GM18951 (cell line): ENCODE measurements around the gene CFAP46.
"Not testable (repeated sequence)": the region's sequence is repeated elsewhere in the genome, so short reads cannot be mapped to it uniquely, and the experiment has no call there.

ENCODE experiments used
- POLR2A ChIP-seq: IDR thresholded peaks from 4 replicates; pipeline ENCODE4 v1.6.1; 2011; ENCODE audit warnings: mild to moderate bottlenecking; ENCODE audit not compliant: insufficient read length, insufficient read depth; ENCODE audit errors: extremely low read depth
- in situ Hi-C: fragments of 300-500 bp; cut with MboI; formaldehyde crosslinking; loops from one replicate; pipeline ENCODE4 v1.12.0; 2022; ENCODE audit warnings: low sequenced_read_pairs, mixed read lengths, inconsistent platforms; ENCODE audit not compliant: unreplicated experiment

Gene CFAP46

GRCh38 chr10:132849546-132850031 lies 92.8 kb downstream of the CFAP46 start:
- no peak for TF ChIP-seq POLR2A
- in situ Hi-C loops, result no loop called here

DNA sequence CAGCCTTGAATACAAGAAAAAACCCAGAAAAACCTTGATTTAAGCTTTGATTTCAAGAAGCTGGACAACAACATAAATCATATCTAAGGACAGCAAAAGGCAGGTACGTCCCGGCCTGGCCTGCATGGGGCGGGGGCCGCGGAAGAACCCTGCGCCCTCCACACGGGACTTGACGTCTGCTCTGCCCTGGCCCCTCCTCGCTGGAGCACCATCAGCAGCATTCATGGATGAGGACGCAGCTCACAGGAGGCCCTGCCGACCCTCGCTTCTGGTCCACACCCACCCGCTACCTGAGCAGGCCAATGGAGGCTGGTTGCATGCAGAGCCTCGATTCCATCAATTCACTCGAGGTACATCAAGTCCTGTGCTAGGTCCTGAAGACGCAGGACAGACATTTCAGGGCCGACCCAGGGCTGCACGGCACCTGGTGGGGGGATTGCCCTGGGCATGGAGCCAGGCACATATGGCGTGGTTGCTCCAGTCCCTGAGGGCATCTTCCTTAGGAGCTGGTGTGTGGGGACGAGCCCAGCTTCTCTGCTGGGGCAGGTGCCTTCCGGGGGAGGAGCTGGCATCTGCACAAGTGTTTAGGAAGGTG lies 93.3 kb downstream of the CFAP46 start:
- TF ChIP-seq POLR2A, result no peak
- in situ Hi-C loops, result no loop called here

GRCh38 chr10:132848291-132848701 lies 94.1 kb downstream of the CFAP46 start:
- TF ChIP-seq POLR2A, result no peak
- in situ Hi-C loops, result no loop called here

GRCh38 chr10:132847856-132848255 lies 94.5 kb downstream of the CFAP46 start:
- in situ Hi-C loops, result no loop called here
- no peak for TF ChIP-seq POLR2A

GRCh38 chr10:132847416-132847777 lies 95.0 kb downstream of the CFAP46 start:
- in situ Hi-C loops, result no loop called here
- no peak for TF ChIP-seq POLR2A

GRCh38 chr10:132846631-132847415 lies 95.5 kb downstream of the CFAP46 start:
- in situ Hi-C loops, result no loop called here
- TF ChIP-seq POLR2A, result no peak

GRCh38 chr10:132845780-132846595 lies 96.4 kb downstream of the CFAP46 start:
- in situ Hi-C loops, result no loop called here
- no peak for TF ChIP-seq POLR2A

DNA sequence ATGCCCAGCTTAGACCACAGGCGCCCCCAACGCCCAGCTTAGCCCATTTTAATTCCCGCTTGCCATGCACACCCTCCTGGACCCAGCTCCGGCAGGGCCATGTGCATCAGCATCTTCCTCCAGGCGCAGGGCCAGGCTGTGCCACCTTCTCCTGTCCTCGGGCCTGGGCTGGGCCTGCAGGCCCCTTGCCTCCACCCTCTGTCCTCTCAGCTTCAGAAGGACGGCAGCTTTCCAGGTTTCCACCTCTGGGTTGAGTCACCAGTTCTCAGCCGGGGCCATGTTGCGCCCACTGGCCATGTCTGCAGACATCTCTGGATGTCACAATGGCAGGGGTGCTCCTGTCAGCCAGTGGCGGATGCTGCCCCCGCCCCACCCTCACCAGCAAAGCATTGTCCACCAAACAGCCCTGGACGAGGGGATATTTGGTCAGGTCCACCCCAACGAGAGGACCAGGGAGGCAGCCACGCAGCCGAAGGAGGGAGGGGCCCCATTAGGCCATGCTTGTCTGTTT lies 97.3 kb downstream of the CFAP46 start:
- in situ Hi-C loops, result no loop called here
- TF ChIP-seq POLR2A, result no peak

DNA sequence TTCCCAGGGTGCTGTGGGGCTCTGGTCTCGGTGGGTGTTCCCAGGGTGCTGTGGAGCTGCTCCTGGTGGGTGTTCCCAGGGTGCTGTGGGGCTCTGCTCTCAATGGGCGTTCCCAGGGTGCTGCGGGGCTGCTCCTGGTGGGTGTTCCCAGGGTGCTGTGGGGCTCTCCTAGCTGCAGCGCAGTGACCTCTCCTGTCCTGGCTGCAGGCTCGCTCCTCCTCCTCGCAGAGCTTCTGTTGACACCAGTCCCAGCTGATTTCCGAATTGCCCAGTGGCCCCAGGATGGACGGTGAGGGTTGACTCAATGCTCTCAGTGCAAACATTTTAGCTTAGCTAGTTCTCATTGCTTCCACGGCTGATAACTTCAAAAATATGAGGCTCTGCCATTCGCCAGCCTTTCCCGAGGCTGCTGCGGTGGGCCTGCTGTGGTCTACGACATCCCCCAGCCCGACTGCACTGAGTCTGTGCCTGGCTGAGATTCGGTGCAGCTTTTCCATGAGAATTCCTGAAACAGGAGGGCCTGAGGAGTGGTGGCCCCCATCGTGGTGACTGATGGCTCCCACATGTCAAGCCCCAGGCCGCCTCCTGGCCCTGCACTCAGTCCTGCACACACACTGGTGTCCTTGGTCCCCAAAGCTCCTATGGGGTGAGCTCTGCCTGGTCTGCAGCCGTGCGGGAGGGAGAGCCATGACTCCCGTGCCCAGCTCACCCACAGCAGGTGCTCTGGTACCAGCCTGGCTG lies 98.1 kb downstream of the CFAP46 start:
- in situ Hi-C loops, result no loop called here
- no peak for TF ChIP-seq POLR2A

DNA sequence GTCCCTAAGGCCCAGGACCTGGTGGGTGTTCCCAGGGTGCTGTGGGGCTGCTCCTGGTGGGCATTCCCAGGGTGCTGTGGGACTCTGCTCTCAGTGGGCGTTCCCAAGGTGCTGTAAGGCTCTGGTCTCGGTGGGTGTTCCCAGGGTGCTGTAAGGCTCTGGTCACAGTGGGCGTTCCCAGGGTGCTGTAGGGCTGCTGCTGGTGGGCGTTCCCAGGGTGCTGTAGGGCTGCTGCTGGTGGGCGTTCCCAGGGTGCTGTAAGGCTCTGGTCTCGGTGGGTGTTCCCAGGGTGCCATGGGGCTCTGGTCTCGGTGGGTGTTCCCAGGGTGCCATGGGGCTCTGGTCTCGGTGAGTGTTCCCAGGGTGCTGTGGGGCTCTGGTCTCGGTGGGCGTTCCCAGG lies 99.1 kb downstream of the CFAP46 start:
- in situ Hi-C loops, result not testable (repeated sequence)

DNA sequence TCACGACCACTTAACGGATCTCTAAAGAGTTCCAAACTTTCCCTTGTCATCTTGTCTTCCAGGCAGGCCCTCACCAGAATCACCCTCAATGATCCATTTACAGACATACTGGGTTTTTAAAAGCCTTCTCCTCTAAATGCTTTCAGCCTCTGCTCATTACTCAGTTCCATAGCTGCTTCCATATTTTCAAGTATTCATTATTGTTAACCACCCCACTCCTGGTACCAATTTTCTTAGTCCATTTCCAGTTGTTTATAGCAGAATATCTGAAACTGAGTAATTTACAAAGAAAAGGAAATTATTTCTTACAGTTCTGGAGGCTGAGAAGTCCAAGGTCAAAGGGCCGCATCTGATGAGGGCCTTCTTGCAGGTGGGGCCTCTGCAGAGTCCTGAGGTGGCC lies 100.0 kb downstream of the CFAP46 start:
- in situ Hi-C loops, result no loop called here
- TF ChIP-seq POLR2A, result no peak

DNA sequence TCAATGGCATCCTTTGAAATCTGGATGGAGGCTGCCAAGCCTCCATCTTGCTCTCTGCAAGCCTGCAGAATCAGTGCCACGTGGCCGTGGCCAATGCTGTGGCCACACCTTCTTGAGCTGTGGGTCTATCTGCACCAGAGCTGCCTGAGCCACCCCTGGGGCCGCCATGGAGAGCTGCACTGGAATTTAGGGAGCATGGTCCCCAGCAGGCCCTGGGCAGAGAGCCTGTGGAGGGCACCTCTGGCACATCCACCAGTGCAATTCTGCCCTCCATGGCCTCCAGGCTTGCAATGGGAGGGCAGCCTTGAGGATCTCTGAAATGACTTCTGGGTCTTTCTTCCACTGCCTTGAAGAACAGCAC lies 100.8 kb downstream of the CFAP46 start:
- in situ Hi-C loops, result no loop called here
- no peak for TF ChIP-seq POLR2A

GRCh38 chr10:132840698-132841614 lies 101.4 kb downstream of the CFAP46 start:
- in situ Hi-C loops, result no loop called here

More at GRCh38 chr10:132840698-132841614, 101.4 kb downstream of the CFAP46 start:
- no peak for TF ChIP-seq POLR2A
